Hematopoietic multipotent progenitor cell treated with erythropoietin and hydrocortisone succinate and interleukin-3 and kit ligand, for 4 days (in vitro differentiated cells): ENCODE results near the gene TLN1.

ENCODE experiments used
- DNase-seq: peaks from one replicate; pipeline ENCODE4 v3.0.0-alpha.2; 2015

The TLN1 gene

GRCh38 chr9:35729101-35729500, 2.9 kb downstream of the TLN1 start:
- DNase-seq = no peak

GRCh38 chr9:35728041-35728971, 3.7 kb downstream of the TLN1 start:
- peak; percentile 92 for DNase-seq

DNA sequence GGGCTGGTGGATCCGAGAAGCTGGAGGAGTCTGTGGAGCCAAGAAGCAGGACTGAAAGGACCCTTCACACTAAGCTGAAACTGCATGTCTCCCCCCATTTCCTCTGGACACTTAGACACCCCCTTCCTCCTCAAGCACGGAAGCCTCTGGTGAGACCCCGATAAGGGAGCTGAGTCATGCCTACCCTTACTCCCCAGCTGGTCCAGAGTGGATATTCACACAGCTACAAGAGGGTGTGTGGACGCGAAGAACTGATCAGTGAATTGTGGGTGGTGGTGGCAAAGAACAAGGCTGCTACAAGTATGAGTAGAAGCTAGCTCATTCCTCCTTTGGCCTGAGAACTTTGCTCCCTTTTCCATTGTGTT, 4.3 kb downstream of the TLN1 start:
- peak; percentile 87 for DNase-seq

DNA sequence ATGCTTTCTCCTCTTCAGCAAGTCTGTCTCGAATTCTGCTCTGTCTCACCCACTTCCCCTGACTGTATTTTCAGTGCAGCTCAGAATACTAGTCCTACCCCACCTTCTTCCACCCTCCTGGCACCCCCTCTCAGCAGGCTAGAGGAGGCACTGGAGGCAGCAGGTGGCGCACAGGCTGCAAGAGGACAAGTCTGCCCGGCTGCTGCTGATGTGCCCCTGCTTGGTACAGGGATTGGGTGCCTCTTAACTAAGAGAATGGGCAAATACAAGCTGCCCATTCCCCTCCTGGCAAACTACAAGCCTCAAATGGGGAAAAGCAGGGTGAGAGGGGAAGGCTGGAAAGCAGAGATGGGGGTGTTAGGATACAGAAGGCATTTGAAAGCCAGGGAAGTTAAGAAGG, 5.1 kb downstream of the TLN1 start:
- peak; percentile 93 for DNase-seq

- DNase-seq = peak; percentile 33
Measured at GRCh38 chr9:35725362-35725761, 6.6 kb downstream of the TLN1 start.

DNA sequence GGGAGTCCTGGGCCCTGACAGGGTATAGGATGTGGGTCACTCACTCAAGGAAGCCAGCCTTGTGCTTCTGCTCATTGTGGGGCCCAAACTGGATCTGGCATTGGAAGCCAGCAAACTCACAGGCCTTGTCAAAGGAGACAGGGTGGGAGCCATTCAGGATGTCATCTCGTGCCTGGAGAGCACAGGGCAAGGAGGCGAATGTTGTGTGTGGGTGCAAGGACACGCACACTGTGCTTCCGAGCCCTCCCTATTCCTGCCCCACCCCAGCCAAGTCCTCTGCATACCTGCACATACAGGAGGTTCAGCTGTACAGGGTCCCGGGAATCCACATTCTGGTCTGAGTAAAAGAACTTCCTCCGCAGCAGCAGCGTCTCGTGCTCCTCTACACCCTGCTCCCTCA, 8.1 kb downstream of the TLN1 start:
- no peak for DNase-seq

- no peak for DNase-seq
Measured at GRCh38 chr9:35723426-35723825, 8.6 kb downstream of the TLN1 start.

GRCh38 chr9:35719546-35719945, 12.4 kb downstream of the TLN1 start:
- no peak for DNase-seq

- no peak for DNase-seq
Measured at GRCh38 chr9:35718721-35719511, 13.1 kb downstream of the TLN1 start.

DNA sequence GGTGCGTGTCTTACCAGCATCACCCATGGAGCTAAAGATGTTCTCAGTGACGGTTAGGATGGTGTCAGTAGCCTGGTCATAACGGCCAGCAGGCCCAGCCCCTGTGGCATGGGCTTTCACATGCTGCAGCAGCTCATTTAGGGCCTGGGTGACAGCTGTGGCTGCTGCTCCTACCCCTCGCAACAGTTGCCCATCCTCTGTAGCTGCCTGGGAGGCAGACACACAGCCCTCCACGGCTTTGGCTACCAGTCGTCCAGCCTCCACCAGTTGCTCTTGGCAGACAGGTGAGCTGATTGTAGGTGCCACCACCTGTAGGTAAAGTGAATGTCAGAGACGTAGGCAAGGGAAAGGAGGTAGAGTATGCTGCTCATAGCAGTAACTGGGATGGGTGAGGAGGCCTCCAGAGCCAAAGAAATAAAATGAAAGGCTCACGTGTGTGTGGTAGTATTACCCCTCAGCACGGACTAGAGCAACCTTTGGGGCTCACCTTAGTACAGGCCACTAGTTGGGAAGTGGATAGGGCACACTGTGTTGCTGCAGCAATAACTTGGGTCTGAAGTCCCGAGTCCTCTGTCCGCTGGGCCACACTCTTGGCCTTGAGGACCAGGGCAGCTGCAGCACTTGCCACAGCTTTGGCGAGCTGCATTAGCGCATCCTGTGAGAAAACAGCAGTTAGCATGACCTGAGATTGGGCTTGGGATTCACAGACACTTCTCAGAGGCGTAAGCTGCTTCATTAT, 14.7 kb downstream of the TLN1 start:
- DNase-seq = no peak

GRCh38 chr9:35716230-35716629, 15.8 kb downstream of the TLN1 start:
- DNase-seq = no peak

DNA sequence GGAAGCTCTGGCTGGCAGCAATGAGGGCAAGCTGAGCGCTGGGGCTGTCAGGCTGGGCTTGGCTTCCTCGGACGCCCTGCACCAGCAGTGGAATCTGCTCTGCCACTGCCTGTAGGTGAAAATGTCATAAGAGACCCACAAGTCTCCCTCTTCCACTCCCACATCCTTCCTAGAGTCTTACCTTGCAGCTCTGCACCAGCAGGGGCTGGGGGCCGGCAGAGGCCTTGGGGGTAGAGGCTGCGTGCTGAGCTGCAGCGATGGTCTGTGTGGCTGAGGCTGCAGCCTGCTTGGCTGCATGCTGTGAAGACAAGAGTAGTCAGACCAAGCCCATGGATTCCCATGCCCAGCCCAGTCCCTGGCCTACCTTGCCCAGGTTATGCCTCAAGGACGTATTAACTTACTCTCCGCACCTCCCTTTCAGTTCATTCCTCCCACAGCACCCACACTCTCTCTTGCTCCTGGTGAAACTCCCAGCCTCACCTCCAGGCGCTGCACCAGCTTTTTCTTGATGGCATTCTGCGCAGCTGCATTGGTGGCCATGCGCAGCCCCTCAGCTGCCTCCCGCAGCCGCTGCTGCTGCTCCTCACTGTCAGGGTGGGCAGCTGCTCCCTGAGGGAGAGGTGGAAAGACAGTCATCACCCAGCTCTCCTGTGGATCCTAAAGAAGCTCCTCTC, 17.3 kb downstream of the TLN1 start:
- no peak for DNase-seq

DNA sequence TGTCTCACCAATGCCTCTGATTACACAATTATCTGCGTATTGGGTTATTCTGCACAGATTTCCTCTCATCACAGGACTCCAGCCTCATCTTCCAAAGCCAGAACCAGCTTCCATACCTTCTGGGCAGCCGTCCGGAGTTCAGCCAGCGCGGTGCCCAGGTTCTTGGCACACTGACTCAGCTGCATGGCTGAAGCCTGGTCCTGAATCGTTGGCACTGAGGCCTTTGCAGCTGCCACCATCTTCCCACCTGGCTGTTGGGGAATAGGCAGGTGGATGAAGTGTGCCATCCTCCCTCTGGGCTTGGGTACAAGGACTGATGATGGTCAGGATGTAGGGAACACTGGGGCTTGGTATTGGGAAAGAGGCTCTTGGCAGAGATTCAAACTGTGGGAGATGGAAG, 17.9 kb downstream of the TLN1 start:
- no peak for DNase-seq

DNA sequence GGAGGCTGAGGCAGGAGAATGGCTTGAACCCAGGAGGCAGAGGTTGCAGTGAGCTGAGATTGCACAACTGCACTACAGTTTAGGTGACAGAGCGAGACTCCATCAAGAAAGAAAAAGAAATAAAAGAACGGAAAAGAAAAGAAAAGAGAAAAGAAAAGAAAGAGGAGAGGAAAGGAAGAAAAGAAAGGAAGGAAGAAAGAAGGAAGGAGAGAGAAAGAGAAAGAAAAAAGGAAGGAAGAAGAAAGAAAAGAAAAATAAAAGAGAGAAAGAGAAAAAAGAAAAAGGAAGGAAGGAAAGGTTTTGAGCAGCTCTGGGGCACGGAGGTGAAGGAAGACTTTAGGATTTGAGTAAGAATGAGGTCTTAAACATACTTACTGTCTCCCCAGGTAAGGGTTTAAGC, 18.4 kb downstream of the TLN1 start:
- no peak for DNase-seq

- no peak for DNase-seq
Measured at GRCh38 chr9:35712762-35713400, 19.1 kb downstream of the TLN1 start.

DNA sequence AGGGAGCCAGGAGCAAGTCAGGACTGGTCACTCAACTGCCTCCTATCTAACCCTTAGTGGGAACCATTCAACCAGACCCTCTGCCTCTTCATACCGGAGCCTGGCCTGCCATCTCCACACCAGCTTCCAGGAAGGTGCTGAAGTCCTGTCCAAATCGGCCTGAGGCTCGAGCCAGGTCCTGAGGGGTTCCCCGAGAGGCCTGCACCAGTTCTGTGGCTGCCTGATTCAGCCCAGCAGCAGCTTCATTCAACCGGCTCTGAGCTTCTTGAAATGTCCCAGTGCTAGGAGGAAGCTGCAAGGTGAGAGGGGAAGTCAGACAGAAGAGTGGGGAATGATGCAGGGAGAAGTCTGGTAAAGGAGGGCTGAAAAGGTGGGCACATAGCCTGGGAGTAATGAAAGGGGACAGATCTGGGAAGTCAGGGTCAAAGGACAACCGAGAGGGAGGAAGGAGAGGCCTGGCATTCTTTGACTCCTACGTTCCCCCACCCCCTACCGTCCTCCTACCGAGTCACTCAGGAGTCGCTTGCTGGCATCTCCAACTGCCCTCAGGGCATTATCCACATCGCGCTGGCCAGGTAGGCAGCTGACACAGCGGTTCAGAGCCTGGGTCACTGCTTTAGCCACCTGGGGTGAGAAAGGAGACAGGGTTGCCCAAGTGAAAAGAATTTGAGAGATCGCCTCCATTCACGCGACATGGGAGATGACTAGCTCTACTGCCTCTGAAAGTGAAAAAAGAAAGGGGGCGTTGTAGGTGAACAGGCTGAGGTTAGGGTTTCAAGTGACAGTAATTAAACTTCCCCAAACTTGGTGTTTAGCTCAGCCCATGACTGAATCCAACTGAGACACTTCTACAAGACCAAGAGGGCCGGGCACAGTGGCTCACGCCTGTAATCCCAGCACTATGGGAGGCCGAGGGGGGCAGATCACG, 20.2 kb downstream of the TLN1 start:
- no peak for DNase-seq

DNA sequence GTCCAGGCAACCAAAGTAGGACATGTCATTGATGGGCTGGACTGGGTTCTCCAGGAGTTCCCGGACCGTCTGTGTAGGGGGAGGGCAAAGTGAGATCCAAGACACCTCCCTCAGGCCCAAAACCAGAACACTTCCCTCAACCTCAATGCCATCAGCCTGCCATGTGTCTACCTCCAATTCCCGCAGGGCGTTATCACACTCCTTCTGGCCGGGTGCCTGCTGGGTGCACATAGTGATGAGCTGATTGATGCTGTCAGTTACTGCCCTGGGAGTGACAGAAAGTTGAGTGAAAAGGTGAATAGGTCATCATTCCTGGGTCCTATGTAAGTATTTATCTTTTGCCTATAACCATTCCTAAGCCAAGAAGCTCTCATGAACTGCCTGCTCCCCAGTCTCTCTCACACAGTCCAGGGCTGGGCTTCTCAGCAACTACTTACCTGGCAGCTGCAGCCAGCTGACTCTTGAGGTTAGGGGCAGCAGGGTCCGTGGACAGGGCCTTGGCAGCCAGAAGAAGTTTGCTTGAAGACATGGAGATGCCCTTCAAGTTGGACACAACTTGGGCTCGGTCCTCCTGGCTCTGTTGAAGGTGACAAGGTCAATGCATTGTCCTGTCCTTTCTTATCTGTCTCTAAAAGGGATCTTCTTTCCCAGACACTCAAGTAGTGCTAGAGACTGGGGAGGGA, 21.0 kb downstream of the TLN1 start:
- no peak for DNase-seq

- DNase-seq = no peak
Measured at GRCh38 chr9:35708146-35708545, 23.8 kb downstream of the TLN1 start.

DNA sequence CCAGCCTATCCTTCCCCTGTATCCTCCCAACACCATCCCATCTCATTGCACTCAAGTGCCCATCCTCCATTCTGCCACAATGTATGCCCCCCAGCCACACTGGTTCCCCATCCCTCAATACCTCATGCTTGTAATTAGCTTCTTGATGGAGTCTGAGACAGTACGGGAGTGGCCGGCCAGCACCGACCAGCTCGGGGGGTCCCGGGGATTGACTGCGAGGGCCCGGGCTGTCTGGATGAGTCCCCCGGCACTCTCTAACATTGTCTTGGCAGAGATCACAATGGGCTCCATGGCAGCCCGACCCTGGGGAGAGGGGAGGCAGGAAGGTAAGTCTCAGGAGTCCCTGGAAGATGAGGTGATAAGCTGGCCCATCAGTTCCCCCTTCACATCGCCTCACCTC, 25.0 kb downstream of the TLN1 start:
- no peak for DNase-seq

GRCh38 chr9:35705836-35706430, 26.1 kb downstream of the TLN1 start:
- DNase-seq = no peak
